GM20000 (cell line): ENCODE data around the gene KAZN.

Source experiments
- DNase-seq: peaks from one replicate; pipeline ENCODE4 v3.0.0; 2012; ENCODE audit warnings: low spot score
- CTCF ChIP-seq: IDR thresholded peaks from 2 replicates; pipeline ENCODE4 v1.5.1; 2012; ENCODE audit warnings: mild to moderate bottlenecking, control low read depth; ENCODE audit errors: extremely low read depth, missing control alignments

Gene KAZN

GRCh38 chr1:14853518-14853917, 255.0 kb downstream of the KAZN start:
- no peak for TF ChIP-seq CTCF
- no peak for DNase-seq

GRCh38 chr1:14855268-14855667, 256.8 kb downstream of the KAZN start:
- no peak for DNase-seq
- TF ChIP-seq CTCF, result no peak

- DNase-seq, result no peak
- no peak for TF ChIP-seq CTCF
These were observed 257.3 kb downstream of the KAZN start for GRCh38 chr1:14855801-14856200.

GRCh38 chr1:14857436-14858195, 259.1 kb downstream of the KAZN start:
- no peak for DNase-seq
- no peak for TF ChIP-seq CTCF

GRCh38 chr1:14862114-14862771, 263.8 kb downstream of the KAZN start:
- no peak for DNase-seq
- TF ChIP-seq CTCF, result no peak

- TF ChIP-seq CTCF, result no peak
- no peak for DNase-seq
These were observed 266.6 kb downstream of the KAZN start for GRCh38 chr1:14865106-14865505.

- DNase-seq, result no peak
- no peak for TF ChIP-seq CTCF
These were observed 268.6 kb downstream of the KAZN start for GRCh38 chr1:14866911-14867612.
